Activated T-cell treated with anti-CD3 and anti-CD28 coated beads, Interleukin-2, amount 50 U/mL, for 1 hour (primary cell): ENCODE measurements around the gene RELT.

Source experiments
- DNase-seq: peaks from one replicate; pipeline ENCODE4 v3.0.0-alpha.2; 2020

RELT gene

GRCh38 chr11:73376803-73377629, 817 bp downstream of the RELT start:
- DNase-seq, result peak; percentile 64

- no peak for DNase-seq
These were observed 3.1 kb downstream of the RELT start for GRCh38 chr11:73379189-73379880.

DNA sequence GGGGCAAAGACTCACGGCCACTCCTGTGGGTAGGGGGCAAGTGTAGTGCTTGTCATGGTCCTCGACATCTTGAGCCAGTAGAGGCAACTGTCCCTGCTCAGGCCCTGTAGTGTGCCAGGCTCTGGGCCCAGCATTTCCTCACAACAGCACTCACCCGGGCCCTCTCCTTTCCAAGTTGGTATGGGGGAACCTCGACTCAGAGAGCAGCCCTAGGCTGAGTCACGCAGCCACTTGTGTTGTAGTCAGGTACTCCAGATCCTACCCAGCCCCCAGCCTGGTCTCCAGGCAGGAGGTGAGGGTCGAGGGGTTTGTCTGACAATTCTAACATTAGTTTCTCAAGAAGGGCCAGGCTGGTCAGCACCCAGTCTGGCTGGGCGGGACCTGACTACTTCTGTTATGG, 4.1 kb downstream of the RELT start:
- DNase-seq, result no peak

DNA sequence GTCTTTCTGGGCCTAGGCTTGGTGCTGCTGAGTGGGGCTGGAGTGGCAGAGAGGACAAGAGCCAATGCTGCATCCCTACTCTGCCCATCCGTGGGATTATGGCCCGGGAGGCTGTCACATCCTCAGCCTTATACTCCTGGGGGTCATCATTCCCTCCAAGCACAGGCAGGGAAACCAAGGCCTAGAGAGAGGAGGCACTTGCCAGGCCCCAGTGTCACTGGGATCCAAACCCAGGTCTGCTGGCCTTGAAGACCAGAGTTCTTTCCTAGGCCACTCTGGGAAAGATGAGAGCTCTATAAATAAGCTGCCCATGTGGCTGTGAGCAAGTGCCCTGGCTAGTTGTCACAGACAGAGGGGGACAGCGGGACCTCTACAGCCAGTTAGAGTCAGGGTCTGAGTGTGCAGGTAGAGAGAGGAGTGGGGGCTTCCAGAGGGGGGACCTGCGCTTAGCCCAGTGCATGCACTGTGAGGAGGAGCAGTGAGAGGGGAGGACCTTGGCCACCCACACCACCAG, 4.8 kb downstream of the RELT start:
- no peak for DNase-seq

- no peak for DNase-seq
These were observed 5.4 kb downstream of the RELT start for GRCh38 chr11:73381589-73381988.

DNA sequence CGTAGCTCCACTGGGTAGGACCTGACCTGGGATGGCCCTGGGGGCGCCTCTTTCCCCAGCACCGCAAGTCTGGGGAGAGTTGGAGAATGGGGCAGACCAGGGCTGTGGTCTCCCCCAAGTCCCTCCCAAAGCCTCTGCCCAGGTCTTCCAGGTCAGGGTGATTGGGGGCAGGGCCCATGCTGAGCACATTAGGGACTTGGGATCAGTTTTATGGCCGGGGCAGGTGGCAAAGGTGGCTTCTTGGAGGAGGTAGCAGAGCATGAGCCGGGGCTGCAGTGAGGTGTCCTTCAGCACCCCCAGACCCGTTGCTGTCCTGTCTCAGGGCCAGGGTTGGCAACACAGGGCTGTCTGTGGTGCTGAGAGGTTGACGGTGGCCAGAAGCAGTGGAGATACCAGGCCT, 6.0 kb downstream of the RELT start:
- DNase-seq, result no peak

GRCh38 chr11:73382747-73383146, 6.5 kb downstream of the RELT start:
- no peak for DNase-seq

DNA sequence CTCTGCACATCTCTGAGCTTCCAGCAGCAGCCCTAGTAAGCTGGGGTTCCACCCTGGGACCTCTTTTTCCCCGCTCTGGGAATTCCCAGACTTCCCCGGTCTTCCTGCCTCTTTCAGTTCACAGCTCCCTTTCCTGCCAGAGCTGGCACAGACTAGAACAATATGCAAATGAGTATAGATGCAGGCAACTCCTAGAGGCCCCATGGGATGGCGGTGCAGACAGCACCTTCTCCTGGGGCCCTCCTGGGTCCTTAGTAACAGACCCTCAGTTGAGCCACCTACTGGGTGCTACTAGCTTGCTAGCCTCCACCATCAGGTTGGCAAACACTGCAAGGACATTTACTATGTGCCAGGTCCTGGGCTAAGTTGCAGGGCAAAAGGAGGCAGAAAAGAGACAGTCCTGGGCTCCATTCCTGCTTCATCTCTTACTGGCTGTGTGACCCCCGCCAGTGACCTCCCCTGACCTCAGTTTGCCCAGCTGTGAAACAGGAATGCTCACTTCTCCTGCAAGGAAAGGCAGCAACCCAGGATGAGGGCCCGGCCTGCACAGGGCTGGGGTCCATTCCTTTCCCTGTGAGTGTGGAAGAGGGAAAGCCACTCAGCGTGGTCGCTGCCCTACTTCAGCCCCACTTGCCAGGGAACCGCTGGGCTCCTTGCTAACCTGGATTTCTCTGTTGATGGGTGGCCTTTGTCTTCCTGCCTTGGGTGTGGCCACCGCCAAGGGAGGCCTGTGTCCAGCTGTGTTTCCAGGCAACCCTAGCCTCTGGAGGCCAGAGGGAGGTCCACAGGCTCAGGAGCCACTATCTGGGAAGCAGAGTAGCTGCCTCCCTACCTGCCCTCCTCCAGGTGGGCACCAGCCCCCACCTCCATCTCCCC, 7.3 kb downstream of the RELT start:
- no peak for DNase-seq

DNA sequence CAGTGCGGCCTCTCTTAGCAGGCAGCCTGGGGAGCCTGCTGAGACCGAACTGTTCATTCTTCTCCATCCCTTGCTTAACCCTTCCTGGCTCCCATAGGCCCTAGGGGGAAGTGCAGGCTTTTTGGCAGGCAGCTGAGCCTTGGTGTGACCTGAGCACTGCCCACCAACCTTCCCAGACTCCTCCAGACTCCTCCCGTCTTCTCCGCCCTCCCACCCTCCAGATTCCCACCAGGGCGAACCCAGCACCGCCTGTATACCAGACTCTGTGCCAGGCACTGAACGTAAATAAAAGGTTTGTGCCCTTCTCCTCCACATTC, 7.9 kb downstream of the RELT start:
- no peak for DNase-seq

- DNase-seq, result no peak
These were observed 8.3 kb downstream of the RELT start for GRCh38 chr11:73384531-73384871.

- DNase-seq, result peak; percentile 35
These were observed 8.9 kb downstream of the RELT start for GRCh38 chr11:73384872-73385689.

DNA sequence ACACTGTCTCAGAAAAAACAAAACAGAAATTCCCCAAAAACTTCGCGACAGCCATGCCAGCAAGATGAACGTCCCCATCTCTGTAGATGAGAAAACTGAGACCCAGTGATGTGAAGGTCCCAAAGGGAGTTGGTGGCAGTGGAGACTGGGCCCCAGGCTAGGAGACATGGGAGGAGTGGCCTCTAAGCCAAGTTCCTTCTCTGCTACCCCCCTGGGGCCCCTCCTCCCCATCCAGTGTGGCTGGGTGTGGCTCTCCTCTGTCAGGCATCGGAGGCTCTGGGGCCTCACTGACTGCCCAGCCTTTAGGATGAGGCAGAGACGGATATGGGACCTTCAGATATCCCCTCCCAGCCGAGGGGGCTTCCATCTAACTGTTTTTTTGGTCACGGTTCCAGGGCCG, 9.8 kb downstream of the RELT start:
- DNase-seq, result no peak

DNA sequence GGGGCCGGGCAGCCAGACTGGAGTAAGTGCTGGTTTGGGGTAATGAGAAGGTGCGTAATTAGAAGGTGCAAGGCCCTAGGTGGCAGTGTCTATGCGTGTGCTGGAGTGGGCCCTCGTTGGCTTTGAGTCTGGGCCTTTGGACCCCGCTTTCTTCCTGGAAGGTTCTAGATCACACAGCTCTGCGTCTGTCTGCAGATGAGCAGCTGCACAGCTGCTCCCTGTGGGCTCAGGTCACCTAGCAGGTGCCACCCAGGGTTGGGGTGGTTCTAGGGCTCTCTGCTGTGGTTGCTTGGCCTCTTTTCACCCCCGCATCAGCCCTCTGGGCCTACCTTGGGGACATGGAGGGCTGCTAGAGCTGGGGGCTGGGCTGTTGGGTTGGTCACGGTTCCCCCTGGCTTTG, 10.3 kb downstream of the RELT start:
- no peak for DNase-seq

- DNase-seq, result no peak
These were observed 11.5 kb downstream of the RELT start for GRCh38 chr11:73387594-73388264.

DNA sequence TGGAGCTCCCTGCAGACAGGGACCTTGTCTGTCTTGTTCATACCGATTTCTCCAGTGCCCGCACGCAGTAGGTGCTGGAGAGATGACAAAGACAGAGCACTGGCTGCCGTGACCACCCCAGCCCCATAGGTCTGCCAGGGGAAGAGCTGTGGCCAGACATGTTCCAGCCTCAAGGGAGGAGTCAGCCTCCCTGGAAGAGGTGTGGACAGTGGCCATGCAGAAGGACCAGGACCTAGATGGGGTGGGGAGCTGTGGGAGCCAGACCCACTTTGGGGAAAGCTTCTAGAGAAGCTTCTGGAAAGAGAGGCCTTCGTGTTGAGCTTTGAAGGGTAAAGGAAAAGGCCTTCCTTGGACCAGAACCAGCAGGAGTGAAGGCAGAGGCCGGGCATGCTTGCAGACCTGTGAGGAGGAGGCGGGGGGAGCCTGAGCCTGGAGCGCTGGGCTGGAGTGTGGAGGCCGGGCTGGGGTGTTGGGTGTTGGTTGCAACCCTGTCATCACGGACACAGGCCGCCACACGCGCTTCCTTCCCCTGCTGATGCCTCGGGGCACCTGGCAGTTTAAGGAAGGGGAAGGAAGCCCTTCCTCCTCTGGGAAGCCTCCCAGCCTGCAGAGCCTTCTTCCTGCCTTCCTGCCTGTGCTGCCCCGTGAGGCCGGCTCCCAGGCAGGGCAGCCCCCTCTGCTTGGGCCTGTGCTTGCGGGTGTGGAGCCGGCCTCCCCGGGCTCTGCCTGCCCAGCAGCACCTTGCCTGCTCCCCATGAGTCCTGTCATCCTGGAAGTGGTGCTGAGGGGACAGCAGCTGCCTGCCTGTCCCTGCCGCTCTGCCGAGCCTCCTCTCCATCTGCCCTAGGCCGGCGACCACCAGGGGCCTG, 12.3 kb downstream of the RELT start:
- no peak for DNase-seq

DNA sequence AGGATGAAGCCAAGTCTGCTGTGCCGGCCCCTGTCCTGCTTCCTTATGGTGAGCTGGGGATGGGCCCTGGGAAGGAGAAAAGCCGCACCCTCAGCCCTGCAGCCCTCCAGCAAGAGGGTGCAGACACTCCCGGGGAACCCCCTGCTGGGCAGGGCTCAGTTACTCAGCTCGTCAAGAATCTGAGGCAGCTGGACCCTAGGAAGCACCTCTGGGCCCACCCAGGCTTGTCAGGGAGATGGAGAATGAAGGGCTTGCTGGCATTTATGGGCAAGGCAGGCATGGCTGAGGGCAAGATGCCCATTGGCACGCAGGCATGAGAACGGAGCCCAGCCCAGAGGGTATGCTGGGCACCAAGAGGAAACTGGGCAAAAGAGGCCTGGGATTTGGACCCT, 12.9 kb downstream of the RELT start:
- no peak for DNase-seq

DNA sequence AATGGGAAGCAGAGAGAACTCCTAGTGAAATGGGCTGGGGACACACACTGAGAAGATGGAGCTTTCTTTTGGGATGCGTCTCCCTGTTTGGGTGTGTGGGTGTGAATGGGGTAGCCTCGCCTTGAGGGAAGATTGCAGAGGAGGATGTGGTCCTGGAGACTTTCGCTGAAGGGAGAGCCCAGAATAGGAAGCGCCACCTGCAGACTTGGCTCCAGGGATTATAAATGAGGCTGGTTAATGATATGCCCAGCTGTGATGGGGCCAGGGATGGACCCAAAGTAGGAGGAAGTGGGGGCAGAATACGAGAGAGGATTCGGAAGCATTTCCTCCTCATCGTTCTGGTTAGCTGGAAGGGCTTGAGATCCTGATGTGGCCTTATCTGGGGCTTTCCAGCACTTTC, 13.7 kb downstream of the RELT start:
- DNase-seq, result no peak

DNA sequence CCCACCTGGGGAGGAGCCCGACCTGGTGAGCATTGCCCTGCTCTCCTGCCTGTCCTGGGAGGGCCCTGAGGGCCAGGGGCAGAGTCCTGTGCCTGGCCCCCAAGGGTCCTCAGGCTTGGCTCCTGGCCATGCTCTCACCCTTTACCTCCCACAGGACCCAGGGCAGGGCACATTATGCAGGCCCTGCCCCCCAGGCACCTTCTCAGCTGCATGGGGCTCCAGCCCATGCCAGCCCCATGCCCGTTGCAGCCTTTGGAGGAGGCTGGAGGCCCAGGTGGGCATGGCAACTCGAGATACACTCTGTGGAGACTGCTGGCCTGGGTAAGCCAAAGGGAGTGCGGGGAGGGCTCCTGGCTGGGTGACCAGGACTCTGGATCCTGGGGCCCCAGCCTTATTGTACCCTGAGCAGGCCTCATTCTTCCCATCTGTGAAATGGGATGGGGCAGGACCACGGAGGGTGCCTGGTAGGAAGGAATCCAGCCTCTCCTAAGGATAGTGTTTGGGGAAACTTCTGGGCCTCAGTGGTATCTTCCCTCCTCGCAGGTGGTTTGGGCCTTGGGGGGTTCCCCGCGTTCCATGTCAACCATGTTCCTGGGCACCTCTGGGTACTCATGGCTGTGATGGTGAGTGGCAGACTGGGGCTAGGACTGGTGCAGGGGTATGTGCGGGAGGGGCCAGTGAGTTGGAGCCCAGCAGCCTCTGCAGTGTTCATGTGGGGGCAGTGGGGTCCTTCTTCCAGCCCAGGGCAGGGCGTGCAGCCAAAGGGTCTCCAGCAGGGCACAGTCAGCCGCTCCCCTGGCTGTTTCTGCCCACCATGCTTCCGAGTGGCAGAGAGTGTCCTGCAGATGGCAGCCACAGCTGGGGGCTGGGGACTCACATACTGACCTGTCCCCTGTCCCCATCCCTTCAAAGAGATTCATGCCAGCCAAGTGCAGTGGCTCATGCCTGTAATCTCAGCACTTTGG, 14.7 kb downstream of the RELT start:
- DNase-seq, result no peak

- no peak for DNase-seq
These were observed 15.5 kb downstream of the RELT start for GRCh38 chr11:73391665-73392064.
